IMR-90 (cell line): ENCODE results near the gene NTM. TPM values are rescaled to one million over a fixed set of nuclear protein-coding genes. Genes with fewer than 3 reads are reported as not detected.

Experiments
- ATAC-seq: fragments of 200-7000 bp; cut with Tn5 transposase; 2 replicates; pipeline ENCODE4 v1.9.1; 2020; ENCODE audit warnings: low read depth, mild to moderate bottlenecking, moderate library complexity
- BruUV-seq: library from RNA; stranded (reverse); fragments of 400-500 nt; replicated peaks from 2 replicates; lab custom pipeline; 2021; lab: Mats Ljungman, UMichigan
- CTCF ChIA-PET: fragments of 300-600 bp; formaldehyde crosslinking; extraction: SDS; loops from one replicate; lab custom pipeline; 2021; ENCODE audit warnings: antibody characterized with exemption; lab: Yijun Ruan, JAX
- POLR2A ChIA-PET: fragments of 300-600 bp; sonication (Branson Sonifier 250); formaldehyde crosslinking; loops from one replicate; lab custom pipeline; 2022; ENCODE audit warnings: antibody characterized with exemption; ENCODE audit not compliant: unreplicated experiment; lab: Charles Lee
- DNase-seq: peaks from one replicate; pipeline ENCODE4 v3.0.0; 2013
- H2AFZ ChIP-seq: replicated peaks from 2 replicates; pipeline ENCODE3; 2013; ENCODE audit warnings: low read length, mild to moderate bottlenecking; ENCODE audit not compliant: poor library complexity
- H2AK5ac ChIP-seq: 2 replicates; pipeline ENCODE4 v1.6.1; 2013; ENCODE audit warnings: low read depth, low read length, inconsistent platforms
- H2AK9ac ChIP-seq: replicated peaks from 2 replicates; pipeline ENCODE3; 2013; ENCODE audit warnings: mild to moderate bottlenecking, low read depth, low read length, moderate library complexity; ENCODE audit not compliant: poor library complexity
- H2BK120ac ChIP-seq: 2 replicates; pipeline ENCODE4 v1.6.1; 2013; ENCODE audit warnings: low read depth, low read length, inconsistent platforms
- H2BK15ac ChIP-seq: 3 replicates; pipeline ENCODE4 v1.6.1; 2013; ENCODE audit warnings: low read depth, low read length, inconsistent platforms
- H2BK20ac ChIP-seq: 2 replicates; pipeline ENCODE4 v1.6.1; 2013; ENCODE audit warnings: low read depth, mild to moderate bottlenecking, inconsistent platforms, low read length, moderate library complexity
- H2BK5ac ChIP-seq: 2 replicates; pipeline ENCODE4 v1.6.1; 2013; ENCODE audit warnings: mild to moderate bottlenecking, low read depth, low read length, inconsistent platforms; ENCODE audit not compliant: poor library complexity, severe bottlenecking
- H3K14ac ChIP-seq: replicated peaks from 2 replicates; pipeline ENCODE4 v1.6.1; 2013; ENCODE audit warnings: low read depth, low read length, inconsistent platforms
- H3K18ac ChIP-seq: 2 replicates; pipeline ENCODE4 v1.6.1; 2013; ENCODE audit warnings: low read depth, low read length, control low read depth
- H3K23ac ChIP-seq: 2 replicates; pipeline ENCODE4 v1.6.1; 2013; ENCODE audit warnings: low read depth, low read length, inconsistent platforms
- H3K27ac ChIP-seq: 2 replicates; pipeline ENCODE4 v1.5.1; 2013; ENCODE audit warnings: mild to moderate bottlenecking, control low read depth, low read length; ENCODE audit not compliant: insufficient read depth
- H3K27me3 ChIP-seq: 2 replicates; pipeline ENCODE4 v1.6.1; 2013; ENCODE audit warnings: low read length; ENCODE audit not compliant: control insufficient read depth, insufficient read depth
- H3K36me3 ChIP-seq: 2 replicates; pipeline ENCODE4 v1.6.1; 2013; ENCODE audit warnings: low read length, mixed read lengths; ENCODE audit not compliant: control insufficient read depth, insufficient read depth
- H3K4ac ChIP-seq: 2 replicates; pipeline ENCODE4 v1.6.1; 2013; ENCODE audit warnings: low read depth, low read length, inconsistent platforms
- H3K4me1 ChIP-seq: 2 replicates; pipeline ENCODE4 v1.6.1; 2013; ENCODE audit warnings: low read length, mixed read lengths; ENCODE audit not compliant: control insufficient read depth, insufficient read depth
- H3K4me2 ChIP-seq: 2 replicates; pipeline ENCODE4 v1.6.1; 2013; ENCODE audit warnings: low read depth, mild to moderate bottlenecking, control low read depth, low read length, moderate library complexity
- H3K4me3 ChIP-seq: 2 replicates; pipeline ENCODE4 v1.5.1; 2013; ENCODE audit warnings: low read depth, mild to moderate bottlenecking, control low read depth, low read length, moderate library complexity; ENCODE audit not compliant: insufficient read depth
- H3K56ac ChIP-seq: 2 replicates; pipeline ENCODE4 v1.6.1; 2013; ENCODE audit warnings: low read length, inconsistent platforms; ENCODE audit not compliant: insufficient read depth; ENCODE audit errors: extremely low read depth
- H3K79me1 ChIP-seq, 2 experiments: 2 replicates each; pipeline ENCODE4 v1.6.1; 2013; ENCODE audit warnings: low read length in 2 of 2, inconsistent platforms in 1 of 2, low read depth in 1 of 2
- H3K9ac ChIP-seq: 2 replicates; pipeline ENCODE4 v1.6.1; 2013; ENCODE audit warnings: low read depth, low read length, control low read depth
- H3K9me1 ChIP-seq: 2 replicates; pipeline ENCODE4 v1.6.1; 2013; ENCODE audit warnings: low read length, inconsistent platforms; ENCODE audit not compliant: insufficient read depth
- H3K9me3 ChIP-seq: 2 replicates; pipeline ENCODE4 v1.6.1; 2013; ENCODE audit warnings: low read length; ENCODE audit not compliant: control insufficient read depth, insufficient read depth
- H4K20me1 ChIP-seq: 2 replicates; pipeline ENCODE4 v1.6.1; 2013; ENCODE audit warnings: low read length, inconsistent platforms; ENCODE audit not compliant: insufficient read depth
- H4K5ac ChIP-seq: 2 replicates; pipeline ENCODE4 v1.6.1; 2013; ENCODE audit warnings: mild to moderate bottlenecking, low read depth, low read length, control low read depth
- H4K8ac ChIP-seq, 2 experiments: 2 replicates each; pipeline ENCODE4 v1.6.1; 2013; ENCODE audit warnings: low read depth in 2 of 2, low read length in 2 of 2, control low read depth in 1 of 2, inconsistent platforms in 1 of 2
- H4K91ac ChIP-seq: 2 replicates; pipeline ENCODE4 v1.6.1; 2013; ENCODE audit warnings: low read depth, low read length, inconsistent platforms; ENCODE audit not compliant: insufficient read depth
- BHLHE40 ChIP-seq: fragments of 150-350 bp; IDR thresholded peaks from 2 replicates; pipeline ENCODE4 v1.6.1; 2016; ENCODE audit warnings: mild to moderate bottlenecking, low read depth, low read length
- CEBPB ChIP-seq: IDR thresholded peaks from 2 replicates; pipeline ENCODE4 v1.6.1; 2012; ENCODE audit warnings: low read depth, low read length, improper control_type of control experiment
- CHD1 ChIP-seq: IDR thresholded peaks from 2 replicates; pipeline ENCODE4 v1.6.1; 2012; ENCODE audit warnings: low read depth, low read length, improper control_type of control experiment
- FOS ChIP-seq: fragments of 150-350 bp; IDR thresholded peaks from 2 replicates; pipeline ENCODE4 v1.6.1; 2016; ENCODE audit warnings: low read depth, low read length
- MAFK ChIP-seq: IDR thresholded peaks from 2 replicates; pipeline ENCODE4 v1.6.1; 2012; ENCODE audit warnings: low read depth, low read length, improper control_type of control experiment
- MAZ ChIP-seq: IDR thresholded peaks from 2 replicates; pipeline ENCODE4 v1.6.1; 2012; ENCODE audit warnings: low read depth, mild to moderate bottlenecking, low read length, improper control_type of control experiment, moderate library complexity, borderline replicate concordance
- MXI1 ChIP-seq: IDR thresholded peaks from 2 replicates; pipeline ENCODE4 v1.6.1; 2012; ENCODE audit warnings: low read depth, mild to moderate bottlenecking, low read length, moderate library complexity, borderline replicate concordance
- NFE2L2 ChIP-seq: fragments of 150-350 bp; IDR thresholded peaks from 2 replicates; pipeline ENCODE4 v1.6.1; 2016; ENCODE audit warnings: low read depth, mild to moderate bottlenecking, low read length
- POLR2A ChIP-seq: IDR thresholded peaks from 2 replicates; pipeline ENCODE4 v1.6.1; 2012; ENCODE audit warnings: mild to moderate bottlenecking, low read depth, low read length
- RAD21 ChIP-seq: IDR thresholded peaks from 2 replicates; pipeline ENCODE4 v1.6.1; 2012; ENCODE audit warnings: low read length, improper control_type of control experiment
- RCOR1 ChIP-seq: IDR thresholded peaks from 2 replicates; pipeline ENCODE4 v1.6.1; 2012; ENCODE audit warnings: mild to moderate bottlenecking, low read length, improper control_type of control experiment; ENCODE audit not compliant: insufficient replicate concordance
- RFX5 ChIP-seq: IDR thresholded peaks from 2 replicates; pipeline ENCODE4 v1.8.0; 2012; ENCODE audit warnings: low read depth, mild to moderate bottlenecking, low read length, moderate library complexity
- SMC3 ChIP-seq: fragments of 150-350 bp; IDR thresholded peaks from 2 replicates; pipeline ENCODE4 v1.6.1; 2016; ENCODE audit warnings: low read depth, mild to moderate bottlenecking, antibody characterized with exemption, low read length, moderate library complexity
- WGBS, 2 experiments: methylation state at CpG; one replicate each; pipeline versions ENCODE4 v1.1.5 to v1.1.7; 2013; ENCODE audit warnings: missing lambda C conversion rate in 2 of 2; ENCODE audit not compliant: insufficient read length in 1 of 2; ENCODE audit errors: extremely low coverage in 2 of 2; 5-methylcytosine and 5-hydroxymethylcytosine counted together
- dilution Hi-C: fragments of 300-500 bp; cut with HindIII; formaldehyde crosslinking; loops from one replicate; pipeline ENCODE4 v1.14.3; 2018; ENCODE audit warnings: low sequenced_read_pairs; ENCODE audit not compliant: unreplicated experiment
- in situ Hi-C: fragments of 300-500 bp; cut with MboI; formaldehyde crosslinking; loops from 3 replicates; pipeline ENCODE4 v1.14.3; 2019; ENCODE audit warnings: low sequenced_read_pairs, inconsistent platforms, mixed read lengths
- intact Hi-C: fragments of 100-400 bp; cut with micrococcal nuclease; formaldehyde crosslinking; loops from 2 replicates; pipeline ENCODE4 v1.10.0; 2022
- polyA plus RNA-seq, 3 experiments: library from polyadenylated mRNA; depleted of rRNA; stranded (reverse); fragments of >200 nt; gene quantifications; 2 replicates each; pipeline ENCODE4 v1.2.3, GENCODE V29; 2012; ENCODE audit warnings: low replicate concordance in 1 of 3
- total RNA-seq: library from RNA; depleted of rRNA; stranded (reverse); fragments of >200 nt; gene quantifications from 2 replicates; pipeline ENCODE4 v1.2.3, GENCODE V29; 2012
- TF ChIP-seq, protein P1 (sequence below): conservative IDR thresholded peaks from 2 replicates; pipeline ENCODE4 v1.5.1; 2012; ENCODE audit warnings: mild to moderate bottlenecking, low read depth, low read length, improper control_type of control experiment
- TF ChIP-seq, protein P2 (sequence below): fragments of 150-350 bp; IDR thresholded peaks from 2 replicates; pipeline ENCODE4 v1.6.1; 2017; ENCODE audit warnings: mild to moderate bottlenecking, antibody characterized with exemption, low read length, low read depth
- TF ChIP-seq, protein P3 (sequence below): fragments of 150-350 bp; IDR thresholded peaks from 2 replicates; pipeline ENCODE4 v1.6.1; 2016; ENCODE audit warnings: low read depth, mild to moderate bottlenecking, low read length, moderate library complexity, borderline replicate concordance

Gene NTM
- total and polyA plus RNA-seq, 2 of the 4 experiments (the other 2 are of a cell fraction) = 19.5 to 25.5 TPM

DNA sequence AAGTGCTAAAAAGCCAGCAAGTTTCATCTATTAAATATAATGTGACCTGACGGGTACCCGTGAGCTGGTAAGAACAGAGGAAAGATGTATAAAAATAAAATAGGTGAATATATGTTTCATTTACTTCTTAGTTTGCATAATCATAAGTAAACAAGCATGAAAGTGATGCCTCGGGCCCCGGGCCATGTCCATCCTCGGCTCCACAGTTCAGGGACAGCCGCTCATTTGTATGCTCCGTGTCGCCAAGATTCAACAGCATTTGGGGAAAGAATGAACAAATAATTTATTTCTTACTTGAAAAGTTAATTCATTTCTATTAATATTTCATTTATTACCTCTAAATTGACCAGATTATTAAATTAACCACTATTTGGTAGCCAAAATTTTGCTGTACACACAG is 251.8 kb downstream of the NTM start:
- dilution Hi-C loops = no loop called here
- H4K20me1 ChIP-seq = no peaks in the 10 kb centered on the region
- no peak overlapping the region for H2BK120ac ChIP-seq
- no peak overlapping the region for H2AFZ ChIP-seq
- TF ChIP-seq RCOR1 (no peak), MAFK (no peak), CEBPB (no peak), POLR2A (no peak), CHD1 (no peak), FOS (no peak), MXI1 (no peak), RAD21 (no peak), MAZ (no peak), RFX5 (no peak), BHLHE40 (no peak), NFE2L2 (no peak), SMC3 (no peak)
- TF ChIP-seq, protein P1, sequence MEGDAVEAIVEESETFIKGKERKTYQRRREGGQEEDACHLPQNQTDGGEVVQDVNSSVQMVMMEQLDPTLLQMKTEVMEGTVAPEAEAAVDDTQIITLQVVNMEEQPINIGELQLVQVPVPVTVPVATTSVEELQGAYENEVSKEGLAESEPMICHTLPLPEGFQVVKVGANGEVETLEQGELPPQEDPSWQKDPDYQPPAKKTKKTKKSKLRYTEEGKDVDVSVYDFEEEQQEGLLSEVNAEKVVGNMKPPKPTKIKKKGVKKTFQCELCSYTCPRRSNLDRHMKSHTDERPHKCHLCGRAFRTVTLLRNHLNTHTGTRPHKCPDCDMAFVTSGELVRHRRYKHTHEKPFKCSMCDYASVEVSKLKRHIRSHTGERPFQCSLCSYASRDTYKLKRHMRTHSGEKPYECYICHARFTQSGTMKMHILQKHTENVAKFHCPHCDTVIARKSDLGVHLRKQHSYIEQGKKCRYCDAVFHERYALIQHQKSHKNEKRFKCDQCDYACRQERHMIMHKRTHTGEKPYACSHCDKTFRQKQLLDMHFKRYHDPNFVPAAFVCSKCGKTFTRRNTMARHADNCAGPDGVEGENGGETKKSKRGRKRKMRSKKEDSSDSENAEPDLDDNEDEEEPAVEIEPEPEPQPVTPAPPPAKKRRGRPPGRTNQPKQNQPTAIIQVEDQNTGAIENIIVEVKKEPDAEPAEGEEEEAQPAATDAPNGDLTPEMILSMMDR = no peak
- TF ChIP-seq, protein P2, sequence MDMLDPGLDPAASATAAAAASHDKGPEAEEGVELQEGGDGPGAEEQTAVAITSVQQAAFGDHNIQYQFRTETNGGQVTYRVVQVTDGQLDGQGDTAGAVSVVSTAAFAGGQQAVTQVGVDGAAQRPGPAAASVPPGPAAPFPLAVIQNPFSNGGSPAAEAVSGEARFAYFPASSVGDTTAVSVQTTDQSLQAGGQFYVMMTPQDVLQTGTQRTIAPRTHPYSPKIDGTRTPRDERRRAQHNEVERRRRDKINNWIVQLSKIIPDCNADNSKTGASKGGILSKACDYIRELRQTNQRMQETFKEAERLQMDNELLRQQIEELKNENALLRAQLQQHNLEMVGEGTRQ = no peak
- TF ChIP-seq, protein P3, sequence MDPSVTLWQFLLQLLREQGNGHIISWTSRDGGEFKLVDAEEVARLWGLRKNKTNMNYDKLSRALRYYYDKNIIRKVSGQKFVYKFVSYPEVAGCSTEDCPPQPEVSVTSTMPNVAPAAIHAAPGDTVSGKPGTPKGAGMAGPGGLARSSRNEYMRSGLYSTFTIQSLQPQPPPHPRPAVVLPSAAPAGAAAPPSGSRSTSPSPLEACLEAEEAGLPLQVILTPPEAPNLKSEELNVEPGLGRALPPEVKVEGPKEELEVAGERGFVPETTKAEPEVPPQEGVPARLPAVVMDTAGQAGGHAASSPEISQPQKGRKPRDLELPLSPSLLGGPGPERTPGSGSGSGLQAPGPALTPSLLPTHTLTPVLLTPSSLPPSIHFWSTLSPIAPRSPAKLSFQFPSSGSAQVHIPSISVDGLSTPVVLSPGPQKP = no peak
- H3K56ac ChIP-seq = no peak overlapping the region
- no peaks in the 10 kb centered on the region for H3K79me1 ChIP-seq
- no peak overlapping the region for H2AK5ac ChIP-seq
- no peaks in the 10 kb centered on the region for H3K36me3 ChIP-seq
- no peak for DNase-seq
- H4K91ac ChIP-seq = no peak overlapping the region
- H3K27me3 ChIP-seq = no peaks in the 10 kb centered on the region; the same call in none of the 2 replicates
- no peak overlapping the region for H4K5ac ChIP-seq
- intact Hi-C loops = no loop called here
- no peak overlapping the region for H3K27ac ChIP-seq
- WGBS, 2 experiments = no CpG with 5 or more reads among the region's 8 CpGs
- no peaks in the 10 kb centered on the region for H3K9me3 ChIP-seq
- no peak overlapping the region for H2BK20ac ChIP-seq
- BruUV-seq = no TSS peak
- H3K4ac ChIP-seq = no peak overlapping the region
- H3K4me1 ChIP-seq = no peaks in the 10 kb centered on the region
- no peak overlapping the region for H3K4me3 ChIP-seq
- in situ Hi-C loops = no loop called here
- POLR2A ChIA-PET = interaction anchor here (0.5 kb wide), 1 partner anchor 190 kb away, joined by 3 read pairs; no protein-coding TSS in a partner anchor
- H2AK9ac ChIP-seq = no peak overlapping the region
- no peak overlapping the region for H3K9ac ChIP-seq
- no peak for ATAC-seq
- no peak overlapping the region for H4K8ac ChIP-seq
- no peaks in the 10 kb centered on the region for H3K9me1 ChIP-seq
- no peak overlapping the region for H2BK5ac ChIP-seq
- H3K18ac ChIP-seq = no peak overlapping the region
- no peak overlapping the region for H3K14ac ChIP-seq
- no peak overlapping the region for H3K4me2 ChIP-seq
- H3K23ac ChIP-seq = no peak overlapping the region
- CTCF ChIA-PET = interaction anchor here (0.7 kb wide), 1 partner anchor 598 kb away, joined by 3 read pairs; no protein-coding TSS in a partner anchor
- H2BK15ac ChIP-seq = no peak overlapping the region
